ENCODE results near the gene BRMS1L. TPM values are rescaled to one million over a fixed set of nuclear protein-coding genes. Genes with fewer than 3 reads are reported as not detected.
A peak's percentile ranks its signal among the peaks of the same experiment; 100 is the strongest.
"Not testable (repeated sequence)": the region's sequence is repeated elsewhere in the genome, so short reads cannot be mapped to it uniquely, and the experiment has no call there.

Gene BRMS1L
- total and polyA plus RNA-seq, 2 of the 4 experiments (the other 2 are of a cell fraction) = 1.8 to 6.2 TPM

DNA sequence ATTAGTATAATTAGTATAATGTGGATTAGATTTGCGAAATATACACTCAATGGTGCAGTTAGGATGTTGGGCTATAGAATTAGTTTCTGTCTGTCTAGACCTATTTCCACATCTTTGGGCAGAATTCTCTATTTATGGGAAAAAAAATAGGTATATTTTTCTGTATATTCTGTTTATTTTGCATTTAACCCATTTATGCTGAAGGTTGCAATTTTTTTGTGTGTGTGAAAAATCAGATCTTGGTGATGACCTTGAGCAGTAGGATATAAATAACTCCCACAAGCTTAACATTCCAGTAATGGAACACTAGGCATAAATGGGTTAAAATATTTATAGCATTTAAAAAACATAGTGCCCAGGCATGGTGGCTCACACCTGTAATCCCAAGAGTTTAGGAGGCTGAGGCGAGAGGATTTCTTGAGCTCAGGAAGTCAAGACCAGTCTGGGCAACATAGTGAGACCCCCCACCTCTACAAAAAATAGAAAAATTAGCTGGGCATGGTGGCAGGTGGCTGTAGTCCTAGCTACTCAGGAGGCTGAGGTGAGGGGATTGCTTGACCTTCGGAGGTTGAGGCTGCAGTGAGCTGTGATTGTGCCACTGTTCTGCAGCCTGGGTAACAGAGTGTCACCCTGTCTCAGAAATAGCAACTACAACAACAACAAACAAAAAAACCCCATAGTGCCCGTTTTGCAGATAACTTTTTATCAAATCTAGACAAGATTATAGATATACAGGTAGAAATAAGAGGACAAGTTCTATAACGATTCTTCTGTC is 9.3 kb downstream of the BRMS1L start:
- Histone ChIP-seq H3K4me3 (ENCODE audit: insufficient read depth, low read depth, low read length) (no peak overlapping the region), H3K9ac (ENCODE audit: low read depth, low read length) (no peak overlapping the region)
- CTCF ChIA-PET = no interaction called here

DNA sequence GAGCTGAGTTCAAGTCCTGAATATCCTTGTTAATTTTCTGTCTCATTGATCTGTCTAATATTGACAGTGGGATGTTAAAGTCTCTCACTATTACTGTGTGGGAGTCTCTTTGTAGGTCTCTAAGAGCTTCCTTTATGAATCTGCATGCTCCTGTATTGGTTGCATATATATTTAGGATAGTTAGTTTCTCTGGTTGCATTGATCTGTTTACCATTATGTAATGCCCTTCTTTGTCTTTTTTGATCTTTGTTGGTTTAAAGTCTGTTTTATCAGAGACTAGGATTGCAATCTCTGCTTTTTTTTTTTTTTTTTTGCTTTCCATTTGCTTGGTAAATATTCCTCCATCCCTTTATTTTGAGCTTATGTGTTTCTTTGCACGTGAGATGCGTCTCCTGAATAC is 15.6 kb downstream of the BRMS1L start:
- H3K9me3 ChIP-seq (ENCODE audit: control insufficient read depth, insufficient read depth, low read length); H3K79me1 ChIP-seq (ENCODE audit: low read depth in 1 of 2, low read length in 2 of 2); H2BK15ac ChIP-seq (ENCODE audit: low read depth, low read length); H2BK5ac ChIP-seq (ENCODE audit: low read depth, low read length, poor library complexity, severe bottlenecking); H2AFZ ChIP-seq (replicated peaks; ENCODE audit: low read length, poor library complexity); H3K4me1 ChIP-seq (ENCODE audit: control insufficient read depth, insufficient read depth, low read length); dilution Hi-C loops (cut with HindIII; ENCODE audit: low sequenced_read_pairs, unreplicated experiment); H2BK120ac ChIP-seq (ENCODE audit: low read depth, low read length); BruUV-seq (replicated peaks); H3K9ac ChIP-seq (ENCODE audit: low read depth, low read length); H4K8ac ChIP-seq (ENCODE audit: low read depth in 2 of 2, low read length in 2 of 2); H4K20me1 ChIP-seq (ENCODE audit: insufficient read depth, low read length); ATAC-seq (ENCODE audit: low read depth); H4K91ac ChIP-seq (ENCODE audit: insufficient read depth, low read depth, low read length); H3K4me2 ChIP-seq (ENCODE audit: low read depth, low read length); H4K5ac ChIP-seq (ENCODE audit: low read depth, low read length); H3K4me3 ChIP-seq (ENCODE audit: insufficient read depth, low read depth, low read length); H3K18ac ChIP-seq (ENCODE audit: low read depth, low read length); DNase-seq; in situ Hi-C loops (cut with MboI; ENCODE audit: low sequenced_read_pairs); intact Hi-C loops (cut with micrococcal nuclease); H3K4ac ChIP-seq (ENCODE audit: low read depth, low read length); H3K56ac ChIP-seq (ENCODE audit: extremely low read depth, insufficient read depth, low read length); H3K9me1 ChIP-seq (ENCODE audit: insufficient read depth, low read length); H2AK9ac ChIP-seq (replicated peaks; ENCODE audit: low read depth, low read length, poor library complexity); H3K27ac ChIP-seq (ENCODE audit: insufficient read depth, low read length); H3K14ac ChIP-seq (replicated peaks; ENCODE audit: low read depth, low read length); H2AK5ac ChIP-seq (ENCODE audit: low read depth, low read length); H2BK20ac ChIP-seq (ENCODE audit: low read depth, low read length); H3K27me3 ChIP-seq (ENCODE audit: control insufficient read depth, insufficient read depth, low read length); POLR2A ChIA-PET (ENCODE audit: unreplicated experiment); H3K23ac ChIP-seq (ENCODE audit: low read depth, low read length): not testable (repeated sequence)
- CTCF ChIA-PET = interaction anchor here (0.7 kb wide), 1 partner anchor 16 kb away, joined by 3 read pairs; no protein-coding TSS in a partner anchor
- WGBS, 2 experiments (ENCODE audit: extremely low coverage in 2 of 2, insufficient read length in 1 of 2) = 100% methylated on average over 2 of the region's 2 CpGs; no CpG with 5 or more reads in 1 of the 2 experiments
- H3K36me3 ChIP-seq (ENCODE audit: control insufficient read depth, insufficient read depth, low read length) = peaks cover 11% of the 10 kb centered on the region

More for the DNA sequence above, 9.3 kb downstream of the BRMS1L start:
- dilution Hi-C loops (cut with HindIII; ENCODE audit: low sequenced_read_pairs, unreplicated experiment) (no loop called here), intact Hi-C loops (cut with micrococcal nuclease) (no loop called here), in situ Hi-C loops (cut with MboI; ENCODE audit: low sequenced_read_pairs) (no loop called here)
- H3K79me1 ChIP-seq (ENCODE audit: low read depth in 1 of 2, low read length in 2 of 2) = peaks cover 0 to 3% of the 10 kb centered on the region in 2 experiments; a peak in 1 of 4 replicates
- no peak overlapping the region for H3K56ac ChIP-seq (ENCODE audit: extremely low read depth, insufficient read depth, low read length)
- no peak overlapping the region for H3K23ac ChIP-seq (ENCODE audit: low read depth, low read length)
- no peaks in the 10 kb centered on the region for H3K27me3 ChIP-seq (ENCODE audit: control insufficient read depth, insufficient read depth, low read length)
- H2BK5ac ChIP-seq (ENCODE audit: low read depth, low read length, poor library complexity, severe bottlenecking) = no peak overlapping the region
- TF ChIP-seq MAFK (IDR thresholded peaks at IDR 0.05; ENCODE audit: low read depth, low read length) (peak; percentile 53), BHLHE40 (IDR thresholded peaks at IDR 0.05; ENCODE audit: low read depth, low read length) (no peak)
- H3K27ac ChIP-seq (ENCODE audit: insufficient read depth, low read length) = no peak overlapping the region
- H2BK15ac ChIP-seq (ENCODE audit: low read depth, low read length) = no peak overlapping the region
- H4K20me1 ChIP-seq (ENCODE audit: insufficient read depth, low read length) = no peaks in the 10 kb centered on the region
- no peak overlapping the region for H2AK9ac ChIP-seq (replicated peaks; ENCODE audit: low read depth, low read length, poor library complexity)
- DNase-seq (no peak), ATAC-seq (ENCODE audit: low read depth) (no peak)
- H3K9me1 ChIP-seq (ENCODE audit: insufficient read depth, low read length) = no peaks in the 10 kb centered on the region
- no peak overlapping the region for H4K8ac ChIP-seq (ENCODE audit: low read depth in 2 of 2, low read length in 2 of 2)
- POLR2A ChIA-PET (ENCODE audit: unreplicated experiment) = no interaction called here
- no peaks in the 10 kb centered on the region for H3K9me3 ChIP-seq (ENCODE audit: control insufficient read depth, insufficient read depth, low read length)
- WGBS, 2 experiments (ENCODE audit: extremely low coverage in 2 of 2, insufficient read length in 1 of 2) = no CpG with 5 or more reads among the region's 5 CpGs
- no peak overlapping the region for H4K5ac ChIP-seq (ENCODE audit: low read depth, low read length)
- no peak overlapping the region for H4K91ac ChIP-seq (ENCODE audit: insufficient read depth, low read depth, low read length)
- H3K4me1 ChIP-seq (ENCODE audit: control insufficient read depth, insufficient read depth, low read length) = no peaks in the 10 kb centered on the region
- no peak overlapping the region for H2BK20ac ChIP-seq (ENCODE audit: low read depth, low read length)
- no peak overlapping the region for H3K4ac ChIP-seq (ENCODE audit: low read depth, low read length)
- no peak overlapping the region for H3K4me2 ChIP-seq (ENCODE audit: low read depth, low read length)
- H3K18ac ChIP-seq (ENCODE audit: low read depth, low read length) = no peak overlapping the region
- peaks cover 1% of the 10 kb centered on the region; the same call in 1 of the 2 replicates for H3K36me3 ChIP-seq (ENCODE audit: control insufficient read depth, insufficient read depth, low read length)
- H2BK120ac ChIP-seq (ENCODE audit: low read depth, low read length) = no peak overlapping the region
- H2AK5ac ChIP-seq (ENCODE audit: low read depth, low read length) = no peak overlapping the region
- no peak overlapping the region for H3K14ac ChIP-seq (replicated peaks; ENCODE audit: low read depth, low read length)
- no TSS peak for BruUV-seq (replicated peaks)
- no peak overlapping the region for H2AFZ ChIP-seq (replicated peaks; ENCODE audit: low read length, poor library complexity)

Data from IMR-90 (cell line).